Tibial nerve (tissue), 3 donors: Measurements from ENCODE around the gene LRRC25.

Source experiments
- CTCF ChIP-seq, 5 experiments: fragments of 200-600 bp in 3 of 5; fragments of 450-650 bp in 2 of 5; sonication (generic) in 3 of 5; IDR thresholded peaks; one replicate each; pipeline ENCODE4 v1.5.1; 2016 to 2019; ENCODE audit warnings: antibody characterized with exemption in 5 of 5, mild to moderate bottlenecking in 3 of 5, moderate library complexity in 2 of 5
- POLR2A ChIP-seq, 2 donors: fragments of 450-650 bp; IDR thresholded peaks; one replicate each; pipeline ENCODE4 v1.6.1; 2017; ENCODE audit warnings: antibody characterized with exemption in 2 of 2, mild to moderate bottlenecking in 2 of 2, moderate library complexity in 2 of 2

GRCh38 chr19:18443831-18444230, 46.4 kb upstream of the LRRC25 start:
- TF ChIP-seq CTCF (IDR thresholded peaks at IDR 0.05) (no peak), POLR2A (IDR thresholded peaks at IDR 0.05) (no peak)
